Endometrial microvascular endothelial cells (primary cell): ENCODE measurements around the gene EDA. TPM values are rescaled to one million over a fixed set of nuclear protein-coding genes. Genes with fewer than 3 reads are reported as not detected.

Source experiments
- in situ Hi-C: cut with HindIII; loops from 2 replicates; pipeline ENCODE4 v1.10.0; 2017; ENCODE audit warnings: low sequenced_read_pairs, low pct_unique_long_range_greater_than_20kb; ENCODE audit errors: inconsistent ontology term
- total RNA-seq: library from RNA; depleted of rRNA; stranded (reverse); fragments of >200 nt; gene quantifications from one replicate; pipeline ENCODE4 v1.2.3, GENCODE V29; 2015; ENCODE audit errors: inconsistent ontology term

EDA gene
- total RNA-seq, 1 donor from 2014 or later = not detected

- in situ Hi-C loops = no loop called here
These were observed 393.1 kb downstream of the EDA start for GRCh38 chrX:70009049-70009448.

GRCh38 chrX:70009970-70010369 lies 394.1 kb downstream of the EDA start:
- in situ Hi-C loops = no loop called here

GRCh38 chrX:70012756-70013155 lies 396.8 kb downstream of the EDA start:
- in situ Hi-C loops = no loop called here

- in situ Hi-C loops = no loop called here
These were observed 397.8 kb downstream of the EDA start for GRCh38 chrX:70013466-70014381.

- in situ Hi-C loops = no loop called here
These were observed 400.6 kb downstream of the EDA start for GRCh38 chrX:70016513-70016912.

GRCh38 chrX:70022616-70023015 lies 406.7 kb downstream of the EDA start:
- in situ Hi-C loops = no loop called here

GRCh38 chrX:70025464-70025863 lies 409.6 kb downstream of the EDA start:
- in situ Hi-C loops = no loop called here

- in situ Hi-C loops = no loop called here
These were observed 410.4 kb downstream of the EDA start for GRCh38 chrX:70026112-70026850.

GRCh38 chrX:70026851-70027200 lies 410.9 kb downstream of the EDA start:
- in situ Hi-C loops = no loop called here

GRCh38 chrX:70029863-70030262 lies 413.9 kb downstream of the EDA start:
- in situ Hi-C loops = no loop called here

- in situ Hi-C loops = no loop called here
These were observed 414.4 kb downstream of the EDA start for GRCh38 chrX:70030301-70030767.

- in situ Hi-C loops = no loop called here
These were observed 416.9 kb downstream of the EDA start for GRCh38 chrX:70032792-70033191.

- in situ Hi-C loops = no loop called here
These were observed 417.6 kb downstream of the EDA start for GRCh38 chrX:70033348-70034051.

- in situ Hi-C loops = no loop called here
These were observed 418.7 kb downstream of the EDA start for GRCh38 chrX:70034646-70035045.

GRCh38 chrX:70038515-70038914 lies 422.6 kb downstream of the EDA start:
- in situ Hi-C loops = no loop called here

- in situ Hi-C loops = no loop called here
These were observed 423.0 kb downstream of the EDA start for GRCh38 chrX:70038951-70039350.

- in situ Hi-C loops = no loop called here
These were observed 423.8 kb downstream of the EDA start for GRCh38 chrX:70039758-70040157.

- in situ Hi-C loops = no loop called here
These were observed 426.1 kb downstream of the EDA start for GRCh38 chrX:70041993-70042392.
